HS-5 (cell line): ENCODE data around the gene ATP8B4.

ENCODE experiments used
- DNase-seq: peaks from one replicate; pipeline ENCODE4 v3.0.0-alpha.2; 2012; ENCODE audit warnings: low read depth

ATP8B4 gene

GRCh38 chr15:49813625-49814024 is 305.4 kb downstream of the ATP8B4 start:
- no peak for DNase-seq

GRCh38 chr15:49810720-49811119 is 308.3 kb downstream of the ATP8B4 start:
- no peak for DNase-seq

- DNase-seq = no peak
Measured at GRCh38 chr15:49809894-49810609, 309.0 kb downstream of the ATP8B4 start.

- DNase-seq = no peak
Measured at GRCh38 chr15:49808341-49808740, 310.7 kb downstream of the ATP8B4 start.
